ENCODE data around the gene OTUD7B.
"Not testable (repeated sequence)": the region's sequence is repeated elsewhere in the genome, so short reads cannot be mapped to it uniquely, and the experiment has no call there.

The OTUD7B gene

GRCh38 chr1:150010393-150011115 is at the start of gene OTUD7B:
OTUD7B (minus strand) TSS chr1:150010726; CDS start chr1:149977510, 33,216 bp downstream.
- peak; percentile 89 for DNase-seq

DNA sequence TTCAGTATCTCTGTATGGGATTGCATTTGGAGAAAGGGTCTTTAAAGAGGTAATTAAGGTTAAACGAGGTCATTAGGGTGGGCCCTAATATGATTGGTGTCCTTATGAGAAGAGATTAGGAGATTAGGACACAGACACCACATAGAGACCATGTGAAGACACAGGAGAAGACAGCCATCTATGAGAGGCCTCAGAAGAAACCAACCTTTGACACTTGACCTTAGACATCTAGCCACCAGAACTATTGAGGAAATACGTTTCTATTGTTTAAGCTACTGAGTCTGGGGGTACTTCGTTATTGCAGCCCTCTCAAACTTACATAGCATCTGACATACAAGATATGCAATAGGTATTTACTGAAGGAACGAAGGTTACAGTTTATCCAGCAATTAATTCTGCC is 49.7 kb upstream of the OTUD7B start:
- DNase-seq, result no peak

- DNase-seq, result peak; percentile 25
These were observed 45.9 kb upstream of the OTUD7B start for GRCh38 chr1:150056407-150056806.

- not testable (repeated sequence) for DNase-seq
These were observed 45.0 kb upstream of the OTUD7B start for GRCh38 chr1:150055507-150055906.

GRCh38 chr1:150053926-150054325 is 43.4 kb upstream of the OTUD7B start:
- DNase-seq, result peak; percentile 65

DNA sequence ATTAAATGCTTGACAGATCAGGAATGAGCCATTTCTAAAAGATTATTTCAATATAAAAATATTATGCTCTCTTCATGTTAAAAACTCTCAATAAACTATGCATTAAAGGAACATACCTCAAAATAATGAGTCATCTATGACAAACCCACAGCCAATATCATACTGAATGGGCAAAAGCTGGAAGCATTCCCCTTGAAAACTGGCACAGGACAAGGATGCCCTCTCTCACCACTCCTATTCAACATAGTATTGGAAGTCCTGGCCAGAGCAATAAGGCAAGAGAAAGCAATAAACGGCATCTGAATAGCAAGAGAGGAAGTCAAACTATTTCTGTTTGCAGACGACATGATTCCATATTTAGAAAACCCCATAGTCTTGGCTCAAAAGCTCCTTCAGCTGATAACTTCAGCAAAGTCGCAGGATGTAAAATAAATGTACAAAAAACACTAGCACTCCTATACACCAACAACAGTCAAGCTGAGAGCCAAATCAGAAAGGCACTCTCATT is 41.4 kb upstream of the OTUD7B start:
- not testable (repeated sequence) for DNase-seq

- no peak for DNase-seq
These were observed 40.5 kb upstream of the OTUD7B start for GRCh38 chr1:150051089-150051373.

- DNase-seq, result no peak
These were observed 39.4 kb upstream of the OTUD7B start for GRCh38 chr1:150049926-150050325.

DNA sequence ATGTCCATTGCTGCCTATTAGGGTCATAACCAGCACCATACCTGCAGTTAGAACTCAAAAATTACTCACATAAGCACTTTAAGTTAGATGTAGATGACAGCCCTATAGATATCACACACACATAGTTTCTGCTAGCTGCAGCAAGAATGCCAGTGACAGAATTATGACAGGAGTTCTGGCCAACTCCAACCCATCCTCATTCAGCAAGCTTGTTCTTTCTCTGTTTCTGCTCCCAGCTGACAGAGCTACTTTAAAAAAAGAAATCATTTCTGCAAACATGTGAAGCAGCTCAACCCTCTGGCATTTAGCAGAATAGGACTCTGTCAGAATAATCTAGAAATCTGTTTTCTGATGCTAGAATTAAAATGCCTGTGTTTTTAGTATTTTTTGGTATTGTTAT is 23.8 kb upstream of the OTUD7B start:
- DNase-seq, result no peak

DNA sequence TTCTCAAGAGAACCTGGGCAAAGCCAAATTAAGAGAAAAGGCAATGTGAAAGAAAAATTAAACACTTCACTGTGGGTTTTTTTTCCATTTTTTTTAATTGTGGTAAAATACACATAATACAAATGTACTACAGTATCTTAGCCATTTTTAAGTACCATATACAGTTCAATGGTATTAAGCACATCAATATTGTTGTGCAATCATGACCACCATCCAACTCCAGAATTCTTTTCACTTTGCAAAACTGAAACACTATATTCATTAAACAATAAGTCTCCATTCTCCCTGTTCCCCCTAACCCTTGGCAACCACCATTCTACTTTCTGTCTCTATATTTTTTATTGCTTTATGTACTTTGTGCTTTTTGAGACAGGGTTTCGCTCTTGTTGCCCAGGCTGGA is 17.8 kb upstream of the OTUD7B start:
- DNase-seq, result no peak

DNA sequence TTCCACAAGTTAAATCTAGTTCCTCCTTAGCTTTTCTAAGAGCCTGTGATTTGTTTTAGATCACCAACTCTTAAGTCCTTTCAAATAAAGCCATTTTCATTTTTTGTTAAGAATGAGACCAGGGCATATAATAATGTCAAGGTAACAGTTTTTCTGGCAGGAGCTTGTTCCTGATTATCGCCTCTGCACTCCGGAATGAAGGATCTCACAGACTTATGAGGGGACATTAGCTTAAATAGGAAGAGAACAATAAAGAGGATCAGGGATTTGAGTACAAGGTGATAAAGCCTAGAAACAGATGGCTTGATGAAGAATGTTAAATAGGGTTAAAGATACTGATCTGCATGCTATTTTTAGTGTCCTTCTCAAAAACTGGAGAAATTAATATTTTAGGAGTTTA is 13.6 kb upstream of the OTUD7B start:
- no peak for DNase-seq

GRCh38 chr1:150022357-150022756 is 11.8 kb upstream of the OTUD7B start:
- no peak for DNase-seq

GRCh38 chr1:150021191-150021694 is 10.7 kb upstream of the OTUD7B start:
- DNase-seq, result no peak

GRCh38 chr1:150020711-150021110 is 10.2 kb upstream of the OTUD7B start:
- no peak for DNase-seq

GRCh38 chr1:150018165-150018564 is 7.6 kb upstream of the OTUD7B start:
- no peak for DNase-seq

GRCh38 chr1:150017206-150017750 is 6.8 kb upstream of the OTUD7B start:
- DNase-seq, result no peak

DNA sequence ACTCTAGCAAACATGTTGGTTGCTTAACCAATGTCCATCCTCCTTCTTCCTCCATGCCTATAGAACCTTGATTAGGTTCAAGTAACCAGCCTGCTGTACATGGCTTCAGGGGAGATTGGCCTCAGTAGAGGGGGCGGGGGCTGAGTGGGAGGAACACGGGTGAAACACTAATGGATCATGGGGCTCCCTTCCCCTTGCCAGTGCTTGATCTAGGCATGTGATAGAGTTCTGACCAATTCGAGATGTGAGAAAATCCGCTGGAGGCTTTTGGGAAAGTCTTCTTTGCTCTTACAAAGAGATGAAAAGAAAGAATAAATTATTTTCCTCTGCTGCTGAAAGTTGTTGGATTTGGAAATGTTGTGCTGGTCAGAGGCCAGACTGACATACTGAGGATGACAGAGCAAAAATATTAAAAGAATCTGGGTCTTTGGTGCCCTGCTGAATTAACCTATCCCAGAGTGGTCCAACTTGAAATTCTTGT is 5.2 kb upstream of the OTUD7B start:
- DNase-seq, result no peak

DNA sequence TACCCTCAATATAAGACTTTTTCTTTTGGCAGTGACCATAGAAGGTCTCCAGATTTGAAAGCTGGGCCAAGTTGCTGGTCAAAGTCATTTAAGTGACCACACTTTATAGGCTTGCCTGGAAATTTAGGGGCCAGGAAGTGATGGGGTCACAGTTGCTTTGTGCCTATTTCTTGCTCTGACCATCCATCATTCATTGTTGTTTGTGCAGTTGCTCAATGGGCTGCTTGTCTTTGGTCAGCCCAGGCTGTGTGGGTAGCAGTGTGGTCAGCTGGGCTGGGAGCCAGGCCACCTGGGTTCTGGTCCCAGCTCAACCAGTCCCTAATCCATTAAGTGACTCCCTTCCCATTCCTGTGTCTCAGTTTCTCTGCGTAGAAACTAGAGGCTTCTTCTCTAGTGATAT is 2.1 kb upstream of the OTUD7B start:
- DNase-seq, result no peak

DNA sequence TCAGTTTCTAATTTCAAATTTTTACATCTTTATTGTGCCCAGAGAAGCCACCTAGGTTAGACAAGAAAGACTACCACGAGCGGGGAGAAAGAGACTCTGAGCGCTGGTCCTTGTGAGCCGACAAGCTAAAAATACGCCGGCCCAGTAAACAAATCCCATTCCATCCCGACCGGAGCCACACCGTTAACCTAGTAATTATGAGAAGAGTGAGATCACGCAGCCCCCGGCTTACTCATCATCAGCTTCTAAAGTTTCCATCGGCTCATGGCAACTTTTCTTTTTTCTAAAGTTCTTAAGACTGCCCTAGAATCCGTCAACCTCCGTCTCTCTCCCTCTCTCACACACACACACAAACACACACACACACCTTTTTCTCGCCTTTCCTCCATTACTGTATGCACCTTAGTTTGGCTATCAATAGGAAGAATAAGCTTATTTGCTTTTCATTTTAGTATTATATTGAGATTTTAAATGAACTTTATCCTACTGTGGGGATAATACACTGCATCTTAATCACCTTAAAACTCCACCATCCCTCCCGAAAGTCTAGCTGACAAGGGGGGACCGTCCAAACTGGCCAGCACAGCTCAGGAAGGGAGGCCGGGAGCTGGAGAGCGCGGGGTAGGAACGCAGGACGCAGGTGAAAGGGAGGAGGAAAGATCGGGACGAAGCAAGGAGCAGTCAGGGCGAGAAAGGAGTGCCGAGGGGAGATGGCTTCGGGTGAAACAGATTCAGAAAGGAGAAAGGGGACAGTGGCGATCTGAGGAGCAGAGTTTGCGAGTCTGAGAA is 728 bp downstream of the OTUD7B start:
- peak; percentile 45 for DNase-seq

GRCh38 chr1:150008699-150009098 is 1.8 kb downstream of the OTUD7B start:
- no peak for DNase-seq

- DNase-seq, result no peak
These were observed 3.6 kb downstream of the OTUD7B start for GRCh38 chr1:150006881-150007421.

DNA sequence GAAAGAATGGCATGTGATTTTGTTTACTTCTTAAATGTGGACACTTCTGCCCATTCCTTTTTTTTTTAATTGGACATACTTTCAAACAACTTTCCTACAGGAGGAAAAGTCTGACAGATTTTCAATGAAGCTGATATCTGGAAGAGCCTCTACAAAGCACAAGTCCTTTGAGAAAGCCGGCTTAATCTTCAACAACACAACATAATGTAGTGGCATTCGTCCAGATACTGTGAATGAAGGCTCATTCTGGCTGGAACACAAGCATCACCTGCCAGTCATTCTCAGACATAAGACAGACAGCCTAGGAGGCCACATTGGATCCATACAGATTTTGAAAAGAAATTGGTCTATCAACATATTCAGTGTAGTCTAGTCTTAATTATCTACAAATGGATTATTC is 4.9 kb downstream of the OTUD7B start:
- no peak for DNase-seq

GRCh38 chr1:150003801-150004200 is 6.7 kb downstream of the OTUD7B start:
- DNase-seq, result no peak
